CD4-positive, CD25-positive, alpha-beta regulatory T cell (primary cell): ENCODE results near the gene DDX42. TPM values are rescaled to one million over a fixed set of nuclear protein-coding genes. Genes with fewer than 3 reads are reported as not detected.

Experiments
- ATAC-seq, 2 donors: fragments of 150-1000 bp; cut with Tn5 transposase; one replicate each; pipeline ENCODE4 v1.10.0; 2021; ENCODE audit warnings: low read depth in 2 of 2, moderate number of reproducible peaks in 2 of 2, moderate library complexity in 1 of 2
- DNase-seq, 3 donors: peaks; one replicate each; pipeline versions ENCODE4 v3.0.0 to v3.0.0-alpha.2; 2012 to 2022; ENCODE audit warnings: mixed read lengths in 1 of 3
- H3K27ac ChIP-seq: one replicate; pipeline ENCODE4 v1.7.0; 2013; ENCODE audit warnings: mild to moderate bottlenecking, low read length; ENCODE audit not compliant: insufficient read depth, poor library complexity, severe bottlenecking
- H3K27me3 ChIP-seq: one replicate; pipeline ENCODE4 v1.7.0; 2013; ENCODE audit warnings: low read length; ENCODE audit not compliant: control insufficient read depth, insufficient read depth
- H3K36me3 ChIP-seq: one replicate; pipeline ENCODE4 v1.7.0; 2013; ENCODE audit warnings: mild to moderate bottlenecking, low read length, moderate library complexity; ENCODE audit not compliant: control insufficient read depth, insufficient read depth
- H3K4me1 ChIP-seq: 2 replicates; pipeline ENCODE4 v1.7.0; 2013; ENCODE audit warnings: mild to moderate bottlenecking, low read length; ENCODE audit not compliant: insufficient read depth, control insufficient read depth, poor library complexity, severe bottlenecking
- H3K4me3 ChIP-seq: one replicate; pipeline ENCODE4 v1.7.0; 2013; ENCODE audit warnings: low read depth, mild to moderate bottlenecking, low read length, moderate library complexity
- H3K9me3 ChIP-seq, 2 experiments: 1 replicate in 1 of 2; 2 replicates in 1 of 2; pipeline ENCODE4 v1.7.0; 2013; ENCODE audit warnings: low read length in 2 of 2, mild to moderate bottlenecking in 1 of 2, moderate library complexity in 1 of 2; ENCODE audit not compliant: control insufficient read depth in 2 of 2
- H3K27ac Mint-ChIP-seq, 3 donors: one replicate each; pipeline ENCODE4 v1.8.0; 2020 to 2022; ENCODE audit warnings: mild to moderate bottlenecking in 3 of 3, mixed read lengths in 3 of 3, moderate library complexity in 2 of 3
- H3K27me3 Mint-ChIP-seq: one replicate; pipeline ENCODE4 v1.8.0; 2022; ENCODE audit warnings: mild to moderate bottlenecking, mixed read lengths
- H3K36me3 Mint-ChIP-seq: one replicate; pipeline ENCODE4 v1.8.0; 2020; ENCODE audit warnings: mixed read lengths
- H3K4me1 Mint-ChIP-seq, 4 donors: one replicate each; pipeline ENCODE4 v1.8.0; 2020 to 2022; ENCODE audit warnings: mixed read lengths in 4 of 4, mild to moderate bottlenecking in 1 of 4
- H3K4me3 Mint-ChIP-seq, 4 donors: one replicate each; pipeline ENCODE4 v1.8.0; 2020 to 2022; ENCODE audit warnings: mild to moderate bottlenecking in 4 of 4, mixed read lengths in 4 of 4, moderate library complexity in 3 of 4
- H3K9me3 Mint-ChIP-seq, 7 donors: one replicate each; pipeline ENCODE4 v1.8.0; 2020 to 2022; ENCODE audit warnings: mixed read lengths in 7 of 7, mild to moderate bottlenecking in 3 of 7, moderate library complexity in 2 of 7
- polyA plus RNA-seq, 4 donors: library from polyadenylated mRNA; unstranded; fragments of 300-500 nt; fragmentation: Illumina TruSeq; gene quantifications; one replicate each; pipeline ENCODE4 v1.2.3, GENCODE V29; 2021
- total RNA-seq: library from RNA; stranded (reverse); gene quantifications from one replicate; pipeline ENCODE4 v1.2.3, GENCODE V29; 2022

The DDX42 gene
- total and polyA plus RNA-seq, 5 donors from 2014 or later: 8.2 to 94.3 (median 14.6) TPM

DNA sequence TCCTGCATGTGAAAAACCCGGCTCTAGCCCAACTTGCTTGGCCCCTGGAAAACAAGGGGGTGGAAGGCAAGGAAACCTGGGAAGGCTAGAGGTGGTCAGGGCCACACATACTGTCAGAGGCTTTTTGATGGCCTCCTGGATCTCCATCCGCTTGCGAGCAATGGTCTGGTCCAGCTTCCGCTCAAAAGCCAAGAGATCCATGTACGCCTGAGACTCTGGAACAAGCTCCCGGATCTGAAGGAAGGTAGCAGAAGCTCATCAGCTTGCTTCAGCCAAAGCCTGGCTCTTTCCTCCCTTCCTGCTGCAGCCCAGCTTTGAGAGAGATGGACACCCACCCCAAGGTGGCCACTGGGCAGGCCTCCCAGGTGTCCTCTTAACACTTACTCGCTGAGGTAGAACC lies 62.8 kb downstream of the DDX42 start:
- peak overlapping the region in 1 of 3 donors; percentile 58 for H3K27ac Mint-ChIP-seq
- H3K9me3 Mint-ChIP-seq: peaks cover 0 to 2% (median 0%) of the 10 kb centered on the region in 7 donors
- H3K4me3 Mint-ChIP-seq: peak overlapping the region in 1 of 4 donors; percentile 67
- peaks cover 60% of the 10 kb centered on the region for H3K4me1 ChIP-seq
- DNase-seq (no peak), ATAC-seq (no peak)
- no peak overlapping the region for H3K27ac ChIP-seq
- H3K4me3 ChIP-seq: no peak overlapping the region
- H3K4me1 Mint-ChIP-seq: peaks cover 8 to 73% (median 26%) of the 10 kb centered on the region in 4 donors
- H3K27me3 ChIP-seq: no peaks in the 10 kb centered on the region
- peaks cover 19% of the 10 kb centered on the region for H3K36me3 Mint-ChIP-seq
- no peaks in the 10 kb centered on the region for H3K27me3 Mint-ChIP-seq
- no peaks in the 10 kb centered on the region for H3K9me3 ChIP-seq
- peaks cover 52% of the 10 kb centered on the region for H3K36me3 ChIP-seq

DNA sequence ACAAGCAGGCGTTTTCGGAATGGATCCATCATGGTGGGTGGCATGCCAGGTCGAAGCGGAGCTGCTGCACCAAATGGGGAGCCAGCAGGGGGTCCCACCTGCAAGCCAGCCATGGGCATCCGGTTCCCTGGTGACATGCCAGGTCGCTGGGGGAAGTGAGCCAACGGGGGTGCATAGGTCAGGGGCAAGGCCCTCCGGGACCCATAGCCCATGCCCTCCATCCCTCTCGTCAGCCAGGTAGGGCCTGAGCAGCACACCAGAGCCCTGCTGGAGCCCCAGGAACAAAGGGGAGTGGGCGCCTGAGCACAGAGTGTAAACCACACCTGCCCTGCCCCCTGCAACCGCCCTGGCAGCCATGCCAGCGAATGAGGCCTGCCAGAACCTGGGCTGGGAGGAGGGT lies 63.5 kb downstream of the DDX42 start:
- Histone ChIP-seq H3K9me3 (no peaks in the 10 kb centered on the region), H3K27ac (no peak overlapping the region), H3K27me3 (no peaks in the 10 kb centered on the region), H3K36me3 (peaks cover 45% of the 10 kb centered on the region), H3K4me1 (peaks cover 55% of the 10 kb centered on the region), H3K4me3 (no peak overlapping the region)
- peaks cover 8 to 66% (median 23%) of the 10 kb centered on the region in 4 donors for H3K4me1 Mint-ChIP-seq
- H3K27ac Mint-ChIP-seq: peak overlapping the region in 2 of 3 donors; percentile 51 to 58
- DNase-seq: no peak
- H3K9me3 Mint-ChIP-seq: peaks cover 0 to 2% (median 0%) of the 10 kb centered on the region in 7 donors
- H3K4me3 Mint-ChIP-seq: no peak overlapping the region
- no peaks in the 10 kb centered on the region for H3K27me3 Mint-ChIP-seq
- H3K36me3 Mint-ChIP-seq: peaks cover 12% of the 10 kb centered on the region
- ATAC-seq: no peak

GRCh38 chr17:63837962-63838600 lies 64.1 kb downstream of the DDX42 start:
- H3K9me3 ChIP-seq: no peaks in the 10 kb centered on the region
- no peak for ATAC-seq
- Mint-ChIP-seq H3K36me3 (peaks cover 9% of the 10 kb centered on the region), H3K9me3 (peaks cover 0 to 2% (median 0%) of the 10 kb centered on the region in 7 donors), H3K27ac (no peak overlapping the region), H3K4me1 (peaks cover 8 to 67% (median 23%) of the 10 kb centered on the region in 4 donors), H3K4me3 (peak overlapping the region; percentile 55 to 93 (median 70)), H3K27me3 (no peaks in the 10 kb centered on the region)
- peaks cover 55% of the 10 kb centered on the region for H3K4me1 ChIP-seq
- H3K36me3 ChIP-seq: peaks cover 39% of the 10 kb centered on the region
- peak overlapping the region; percentile 67 for H3K27ac ChIP-seq
- H3K27me3 ChIP-seq: no peaks in the 10 kb centered on the region
- H3K4me3 ChIP-seq: no peak overlapping the region
- no peak for DNase-seq

GRCh38 chr17:63838631-63839171 lies 64.7 kb downstream of the DDX42 start:
- H3K9me3 Mint-ChIP-seq: peaks cover 0 to 2% (median 0%) of the 10 kb centered on the region in 7 donors
- H3K27ac ChIP-seq: peak overlapping the region; percentile 67
- peak overlapping the region; percentile 32 to 89 (median 86) for H3K27ac Mint-ChIP-seq
- H3K4me3 Mint-ChIP-seq: peak overlapping the region; percentile 73 to 93 (median 84)
- H3K36me3 Mint-ChIP-seq: peaks cover 9% of the 10 kb centered on the region
- peaks cover 8 to 68% (median 26%) of the 10 kb centered on the region in 4 donors for H3K4me1 Mint-ChIP-seq
- no peaks in the 10 kb centered on the region for H3K9me3 ChIP-seq
- peak overlapping the region; percentile 64 for H3K4me3 ChIP-seq
- H3K27me3 ChIP-seq: no peaks in the 10 kb centered on the region
- H3K4me1 ChIP-seq: peaks cover 61% of the 10 kb centered on the region
- peaks cover 33% of the 10 kb centered on the region for H3K36me3 ChIP-seq
- ATAC-seq (no peak), DNase-seq (no peak)
- H3K27me3 Mint-ChIP-seq: no peaks in the 10 kb centered on the region

DNA sequence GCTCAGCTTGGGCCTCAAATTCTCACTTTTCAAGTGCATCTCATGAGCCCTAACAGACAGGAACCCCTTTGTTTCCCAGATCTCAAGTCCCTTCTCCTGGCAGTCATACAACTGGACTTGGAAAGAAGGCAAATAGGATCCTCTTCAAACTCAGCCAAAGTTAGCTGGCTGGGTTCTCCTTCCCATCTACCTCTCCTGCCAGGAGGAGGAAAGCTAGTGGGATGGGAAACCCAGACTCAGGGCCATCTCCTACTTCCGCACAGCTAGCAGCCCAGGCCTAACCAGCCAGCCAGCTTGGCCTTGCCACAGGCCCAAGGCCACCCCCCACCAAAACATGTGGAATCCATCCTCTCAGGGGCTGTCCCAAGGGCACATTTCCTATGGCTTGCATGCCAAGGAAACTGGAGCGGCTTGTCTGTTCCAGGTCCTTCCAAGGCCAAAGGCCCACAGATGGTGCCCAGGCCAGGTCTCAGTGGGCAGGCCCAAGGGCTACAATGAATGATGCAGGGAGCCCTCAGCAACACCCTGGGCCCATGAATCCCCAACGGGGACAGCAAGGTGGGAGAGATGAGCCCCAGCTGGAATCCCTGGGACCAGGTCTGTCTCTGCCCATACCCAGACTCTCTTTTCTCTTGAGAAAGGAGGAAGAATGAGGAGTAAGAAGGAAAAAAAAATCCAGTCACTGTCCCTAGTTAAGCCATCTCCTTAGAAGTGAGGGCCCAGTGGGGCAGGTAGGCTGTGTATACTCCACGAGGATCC lies 66.8 kb downstream of the DDX42 start:
- Mint-ChIP-seq H3K27me3 (no peaks in the 10 kb centered on the region), H3K9me3 (peaks cover 0 to 2% (median 0%) of the 10 kb centered on the region in 7 donors), H3K27ac (peak overlapping the region; percentile 79 to 96 (median 90)), H3K4me1 (peaks cover 8 to 61% (median 25%) of the 10 kb centered on the region in 4 donors), H3K36me3 (peaks cover 7% of the 10 kb centered on the region), H3K4me3 (peak overlapping the region; percentile 90 to 96 (median 92))
- no peaks in the 10 kb centered on the region for H3K27me3 ChIP-seq
- H3K27ac ChIP-seq: peak overlapping the region; percentile 92
- DNase-seq (no peak), ATAC-seq (no peak)
- H3K4me1 ChIP-seq: peaks cover 53% of the 10 kb centered on the region
- H3K4me3 ChIP-seq: peak overlapping the region; percentile 84
- peaks cover 18% of the 10 kb centered on the region for H3K36me3 ChIP-seq
- no peaks in the 10 kb centered on the region for H3K9me3 ChIP-seq

DNA sequence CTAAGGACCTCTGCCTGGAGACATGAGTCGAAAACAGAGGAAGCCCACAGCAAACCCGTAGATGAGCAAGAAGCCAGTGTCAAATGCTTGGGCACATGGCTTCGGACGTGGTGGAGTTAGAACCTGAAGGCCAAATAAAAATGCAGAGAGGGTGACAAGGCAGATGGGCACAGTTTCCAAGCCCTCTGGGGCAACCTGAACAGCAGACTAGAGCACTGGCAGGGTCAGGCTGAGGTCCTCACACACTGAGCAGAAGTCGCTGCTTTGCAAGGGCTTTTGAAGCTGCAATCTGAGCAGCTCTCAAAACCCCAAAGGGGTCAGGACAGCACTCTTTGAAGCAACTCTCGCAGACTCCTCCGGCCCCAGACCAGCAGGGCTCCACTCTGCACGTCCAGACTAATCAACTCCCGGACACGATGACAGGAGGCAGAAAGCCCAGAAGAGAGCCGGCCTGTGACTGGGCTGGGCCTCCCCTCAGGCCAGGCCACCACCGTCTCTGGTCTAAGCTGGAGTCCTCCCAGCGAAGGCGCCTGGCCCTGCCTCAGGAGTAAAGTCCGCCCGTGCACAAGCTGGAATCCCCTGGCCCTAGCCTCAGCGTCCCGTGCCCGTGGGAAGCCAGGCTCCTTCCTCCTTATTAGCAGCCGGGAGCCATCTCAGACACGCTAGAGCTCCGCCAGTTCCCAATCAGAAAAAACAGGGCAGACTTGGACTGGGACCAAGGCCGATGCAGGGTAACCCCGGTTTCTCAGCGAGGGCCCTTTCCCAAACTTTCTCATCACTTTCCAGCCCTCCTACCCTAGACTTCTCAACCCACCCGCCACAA lies 67.6 kb downstream of the DDX42 start:
- no peaks in the 10 kb centered on the region for H3K9me3 ChIP-seq
- Mint-ChIP-seq H3K4me1 (peaks cover 14 to 57% (median 27%) of the 10 kb centered on the region in 4 donors), H3K36me3 (peaks cover 7% of the 10 kb centered on the region), H3K27me3 (no peaks in the 10 kb centered on the region), H3K4me3 (peak overlapping the region; percentile 90 to 96 (median 92)), H3K9me3 (peaks cover 0 to 2% (median 0%) of the 10 kb centered on the region in 7 donors), H3K27ac (peak overlapping the region; percentile 85 to 96 (median 94))
- peaks cover 53% of the 10 kb centered on the region for H3K4me1 ChIP-seq
- peak overlapping the region; percentile 92 for H3K27ac ChIP-seq
- no peaks in the 10 kb centered on the region for H3K27me3 ChIP-seq
- H3K4me3 ChIP-seq: peak overlapping the region; percentile 84
- peak in 1 of 3 donors; percentile 31 for DNase-seq
- peaks cover 11% of the 10 kb centered on the region for H3K36me3 ChIP-seq
- no peak for ATAC-seq

DNA sequence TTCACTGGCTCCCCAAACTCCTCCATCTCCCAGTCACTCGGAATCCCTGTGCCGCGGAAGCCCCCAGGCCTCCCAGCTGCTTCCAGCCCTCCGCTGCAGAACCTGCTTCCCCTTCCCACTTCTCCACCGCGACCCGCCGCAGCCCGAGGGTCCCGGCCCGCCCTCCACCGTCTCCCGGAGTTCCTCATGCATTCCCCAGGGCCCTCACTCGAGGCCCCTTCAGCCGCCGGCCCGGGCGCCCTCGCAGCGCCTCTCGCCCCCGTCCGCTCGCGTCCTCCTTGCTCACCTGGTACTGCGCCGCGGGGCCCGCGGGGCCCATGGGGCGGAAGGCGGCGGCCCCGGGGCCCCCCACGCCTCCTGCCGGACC lies 68.2 kb downstream of the DDX42 start:
- ATAC-seq: peak; percentile 17 to 20
- peaks cover 53% of the 10 kb centered on the region for H3K4me1 ChIP-seq
- H3K9me3 ChIP-seq: no peaks in the 10 kb centered on the region
- peak overlapping the region; percentile 92 for H3K27ac ChIP-seq
- Mint-ChIP-seq H3K27me3 (no peaks in the 10 kb centered on the region), H3K36me3 (peaks cover under 1% of the 10 kb centered on the region), H3K4me1 (peaks cover 14 to 53% (median 27%) of the 10 kb centered on the region in 4 donors), H3K9me3 (peaks cover 0 to 2% (median 0%) of the 10 kb centered on the region in 7 donors), H3K27ac (peak overlapping the region; percentile 82 to 96 (median 85)), H3K4me3 (peak overlapping the region; percentile 90 to 96 (median 92))
- H3K36me3 ChIP-seq: peaks cover 5% of the 10 kb centered on the region
- no peak for DNase-seq
- H3K4me3 ChIP-seq: peak overlapping the region; percentile 84
- no peaks in the 10 kb centered on the region for H3K27me3 ChIP-seq
